GM21390 (cell line): Measurements from ENCODE around the gene CBLC.

Experiments
- ATAC-seq: cut with Tn5 transposase; IDR thresholded peaks from one replicate; pipeline ENCODE4 v1.9.1; 2021; ENCODE audit not compliant: unreplicated experiment

CBLC gene

DNA sequence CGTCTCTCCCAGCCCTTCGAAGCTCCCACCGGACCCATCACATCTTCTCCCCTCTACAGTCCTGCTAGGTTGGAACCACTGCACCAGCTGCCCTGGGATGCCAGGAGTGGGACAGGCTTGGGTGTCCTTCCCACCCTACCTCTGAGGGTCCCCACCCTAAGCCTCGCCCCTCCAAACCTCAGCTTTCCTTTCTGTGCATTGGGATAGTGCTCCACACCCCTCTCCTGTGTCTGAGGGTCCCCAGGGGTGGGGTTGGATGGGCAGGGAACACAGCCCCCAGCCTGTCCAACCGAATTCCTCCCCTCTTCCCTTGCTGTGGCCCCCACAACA is 31.1 kb upstream of the CBLC start:
- no peak for ATAC-seq

GRCh38 chr19:44746946-44747738 is 30.5 kb upstream of the CBLC start:
- peak; percentile 42 for ATAC-seq

GRCh38 chr19:44747739-44748425 is 29.8 kb upstream of the CBLC start:
- ATAC-seq: no peak

GRCh38 chr19:44748426-44749254 is 29.1 kb upstream of the CBLC start, which contains the start of gene BCL3:
Gene BCL3 (plus strand): TSS chr19:44748708. CDS start chr19:44748791, 83 bp downstream.
- peak; percentile 22 for ATAC-seq

GRCh38 chr19:44749292-44749691 is 28.4 kb upstream of the CBLC start:
- no peak for ATAC-seq

DNA sequence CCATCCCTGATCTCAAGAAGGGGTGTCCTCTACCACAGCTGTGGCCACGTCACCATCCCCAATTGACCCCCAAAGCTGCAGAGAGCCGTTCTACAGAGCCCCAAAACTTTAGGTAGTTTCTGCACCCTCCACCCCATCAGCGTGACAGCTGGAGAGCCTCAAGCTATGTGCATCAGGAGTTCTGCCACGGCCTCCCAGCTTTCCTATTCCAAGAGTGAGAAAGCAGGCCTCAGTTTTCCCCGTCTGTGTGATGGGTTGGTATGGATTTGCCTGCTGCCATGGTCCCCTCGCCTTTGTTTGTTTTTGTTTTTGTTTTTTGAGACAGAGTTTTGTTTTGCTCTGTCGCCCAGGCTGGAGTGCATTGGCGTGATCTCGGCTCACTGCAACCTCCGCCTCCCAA is 27.7 kb upstream of the CBLC start:
- no peak for ATAC-seq

DNA sequence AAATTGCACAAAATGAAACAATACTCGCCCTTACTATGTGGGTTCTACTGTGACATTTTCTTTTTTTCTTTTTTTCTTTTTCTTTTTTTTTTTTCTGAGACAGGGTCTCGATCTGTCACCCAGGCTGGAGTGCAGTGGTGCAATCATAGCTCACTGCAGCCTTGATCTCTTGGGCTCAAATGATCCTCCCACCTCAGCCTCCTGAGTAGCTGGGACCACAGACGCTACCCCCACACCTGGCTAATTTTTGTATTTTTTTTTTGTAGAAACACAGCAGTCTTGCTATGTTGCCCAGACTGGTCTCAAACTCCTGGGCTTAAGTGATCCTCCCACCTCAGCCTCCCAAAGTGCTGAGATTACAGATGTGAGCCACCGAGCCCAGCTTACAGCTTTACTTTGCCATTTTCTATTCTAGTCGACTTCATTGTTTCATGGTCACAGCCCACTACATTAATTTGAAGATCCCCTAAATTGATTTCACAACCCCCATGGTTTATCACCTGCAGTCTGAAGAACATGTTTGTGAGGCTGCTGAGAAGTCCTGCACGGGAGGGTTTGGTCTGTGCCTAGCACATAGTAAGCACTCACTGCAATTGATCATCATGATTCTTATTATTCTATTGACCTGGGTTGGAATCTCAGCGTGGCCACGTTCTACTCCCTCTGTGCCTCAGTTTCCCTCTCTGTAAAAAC is 25.4 kb upstream of the CBLC start:
- ATAC-seq: no peak

GRCh38 chr19:44752816-44753625 is 24.7 kb upstream of the CBLC start:
- ATAC-seq: peak; percentile 59

- ATAC-seq: no peak
Observed at GRCh38 chr19:44753626-44753931, 24.1 kb upstream of the CBLC start.

DNA sequence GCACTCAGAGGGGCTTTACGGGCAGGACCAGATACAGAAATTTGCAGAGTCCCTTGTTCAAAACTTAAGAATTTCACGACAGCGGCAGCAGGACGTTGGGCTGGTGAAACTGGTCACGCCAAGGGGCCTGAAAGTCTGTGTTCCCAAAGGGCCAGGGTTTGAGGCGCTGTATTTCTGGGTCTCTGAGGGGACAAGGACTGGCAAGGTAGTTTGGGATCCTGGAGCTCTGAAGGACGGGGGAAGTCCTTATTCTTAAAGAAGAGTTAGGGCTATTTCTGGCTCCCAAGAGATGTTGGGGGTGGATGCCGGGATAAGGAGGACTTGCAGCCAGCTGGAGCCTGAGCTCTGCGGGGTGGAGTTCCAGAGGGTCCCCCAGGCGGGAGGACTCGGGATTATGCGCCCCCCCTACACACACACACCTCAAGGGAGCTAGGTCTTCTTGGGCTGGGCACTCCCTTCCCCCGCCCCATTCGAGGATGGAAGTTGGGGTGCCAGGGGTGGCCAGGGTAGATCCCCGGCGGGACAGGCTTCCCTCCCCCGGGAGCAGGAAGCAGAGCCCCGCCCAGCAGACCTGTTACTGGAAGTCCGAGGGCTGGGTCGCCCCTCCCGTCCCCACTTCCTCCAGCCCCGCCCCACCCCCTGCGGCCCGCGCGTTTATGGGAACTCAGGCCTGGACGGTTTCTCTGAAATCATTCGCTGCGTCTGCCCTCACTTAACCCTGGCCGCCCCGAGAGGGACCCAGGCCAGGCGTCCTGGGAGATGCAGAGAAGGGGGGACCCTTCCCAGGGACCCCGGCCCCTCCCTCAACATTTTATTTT is 23.5 kb upstream of the CBLC start:
- ATAC-seq: no peak

DNA sequence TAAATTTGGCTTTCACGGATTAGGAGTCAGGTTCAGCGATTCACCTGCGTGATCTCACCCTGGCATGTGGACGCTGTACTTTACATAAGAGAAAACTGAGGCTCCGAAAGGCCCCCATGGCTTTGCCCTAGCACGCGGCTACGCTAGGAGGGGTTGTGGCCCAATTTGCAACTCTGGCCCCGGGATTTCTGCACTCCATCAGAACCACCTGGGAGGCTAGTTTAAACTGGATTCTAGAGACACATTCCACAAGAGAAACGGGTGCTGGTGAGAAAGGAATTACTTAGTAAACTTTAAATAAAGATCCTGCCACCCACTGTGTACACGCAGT is 23.0 kb upstream of the CBLC start:
- no peak for ATAC-seq

GRCh38 chr19:44755219-44755618 is 22.5 kb upstream of the CBLC start:
- no peak for ATAC-seq

GRCh38 chr19:44756089-44756562 is 21.6 kb upstream of the CBLC start:
- ATAC-seq: no peak

GRCh38 chr19:44757057-44757734 is 20.5 kb upstream of the CBLC start:
- ATAC-seq: no peak

DNA sequence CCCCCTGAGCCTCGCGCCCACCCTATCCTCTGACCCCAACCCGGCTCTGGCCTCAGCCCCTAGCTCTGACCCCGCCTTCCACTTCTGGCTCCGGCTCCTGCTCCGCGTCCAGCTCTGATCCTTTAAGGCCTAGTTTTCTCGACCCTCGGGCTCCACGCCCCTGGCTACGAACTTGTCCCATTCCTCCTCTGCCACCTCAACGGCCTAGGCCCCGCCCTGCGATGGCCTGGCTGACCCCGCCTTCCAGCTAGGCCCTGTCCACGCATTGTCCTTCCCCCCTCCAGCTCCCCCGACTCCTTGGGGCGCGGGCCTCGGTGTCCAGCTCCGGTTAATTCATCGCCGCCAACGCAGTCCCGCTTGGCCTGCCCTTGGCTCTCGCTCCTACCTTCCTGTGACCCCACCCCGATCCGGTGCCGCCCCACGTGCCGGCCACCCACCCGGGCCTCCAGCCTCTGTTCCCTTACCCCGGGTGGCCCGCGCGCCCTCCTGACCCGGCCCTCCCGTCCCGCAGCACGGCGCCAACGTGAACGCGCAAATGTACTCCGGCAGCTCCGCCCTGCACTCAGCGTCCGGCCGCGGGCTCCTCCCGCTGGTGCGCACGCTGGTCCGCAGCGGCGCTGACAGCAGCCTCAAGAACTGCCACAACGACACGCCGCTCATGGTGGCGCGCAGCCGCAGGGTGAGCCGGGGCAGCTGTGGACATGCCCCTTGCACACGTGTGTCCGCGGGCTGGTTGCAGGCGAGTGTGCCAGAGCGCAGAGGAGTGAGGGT is 19.8 kb upstream of the CBLC start:
- no peak for ATAC-seq

DNA sequence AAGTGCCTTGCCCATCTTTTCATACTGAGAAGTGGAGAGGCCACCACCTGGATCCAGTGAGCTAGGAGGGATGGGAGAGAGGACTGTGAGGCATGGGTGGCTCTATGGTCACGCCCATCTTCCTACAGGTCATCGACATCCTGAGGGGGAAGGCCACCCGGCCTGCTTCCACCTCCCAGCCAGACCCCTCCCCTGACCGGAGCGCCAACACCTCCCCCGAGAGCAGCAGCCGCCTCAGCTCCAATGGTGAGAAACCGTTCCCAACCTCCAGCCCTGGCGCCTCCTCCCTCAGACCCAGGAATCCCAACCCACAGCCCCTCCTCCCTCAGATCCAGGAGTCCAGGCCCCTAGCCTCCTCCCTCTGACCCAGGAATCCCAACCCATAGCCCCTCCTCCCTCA is 19.1 kb upstream of the CBLC start:
- ATAC-seq: no peak

- ATAC-seq: no peak
Observed at GRCh38 chr19:44759083-44759804, 18.4 kb upstream of the CBLC start.

GRCh38 chr19:44762038-44762437 is 15.7 kb upstream of the CBLC start:
- ATAC-seq: no peak
